Measurements from ENCODE around the gene FAM171A1.

Gene FAM171A1

DNA sequence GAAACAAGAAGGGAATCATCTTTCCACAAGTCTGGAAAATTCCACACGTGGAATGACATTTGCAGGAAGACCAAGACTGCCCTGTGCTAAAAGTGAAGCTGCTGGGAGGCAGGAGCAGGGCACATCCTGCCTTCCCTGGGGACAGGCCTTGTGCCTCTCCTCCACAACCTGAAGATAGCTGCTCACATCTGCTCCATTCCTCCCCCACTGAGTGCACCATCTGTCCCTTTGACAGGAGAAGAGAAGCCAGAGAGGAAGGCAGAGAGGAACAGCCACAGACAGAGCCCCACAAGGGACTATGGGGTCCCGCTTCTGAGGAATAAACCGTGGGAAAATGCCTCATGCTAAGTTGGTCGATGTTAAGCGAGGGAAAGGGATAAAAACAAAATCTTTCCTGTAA is 15.9 kb upstream of the FAM171A1 start:
- H2AFZ ChIP-seq (ENCODE audit: low read depth) = no peak overlapping the region
- H3K27me3 ChIP-seq (ENCODE audit: insufficient read depth, low read depth) = no peaks in the 10 kb centered on the region
- no peaks in the 10 kb centered on the region for H3K79me2 ChIP-seq (ENCODE audit: insufficient read depth, low read depth)
- H3K4me3 ChIP-seq (IDR thresholded peaks at IDR 0.05; ENCODE audit: insufficient read depth, low read depth, low read length) = no peak overlapping the region
- no peak overlapping the region for H3K9ac ChIP-seq
- no peaks in the 10 kb centered on the region for H4K20me1 ChIP-seq (ENCODE audit: insufficient read depth)
- H3K4me1 ChIP-seq (ENCODE audit: low read depth, poor library complexity, severe bottlenecking) = peaks cover 8% of the 10 kb centered on the region
- no peaks in the 10 kb centered on the region for H3K36me3 ChIP-seq (ENCODE audit: insufficient read depth)
- TF ChIP-seq, protein P1, sequence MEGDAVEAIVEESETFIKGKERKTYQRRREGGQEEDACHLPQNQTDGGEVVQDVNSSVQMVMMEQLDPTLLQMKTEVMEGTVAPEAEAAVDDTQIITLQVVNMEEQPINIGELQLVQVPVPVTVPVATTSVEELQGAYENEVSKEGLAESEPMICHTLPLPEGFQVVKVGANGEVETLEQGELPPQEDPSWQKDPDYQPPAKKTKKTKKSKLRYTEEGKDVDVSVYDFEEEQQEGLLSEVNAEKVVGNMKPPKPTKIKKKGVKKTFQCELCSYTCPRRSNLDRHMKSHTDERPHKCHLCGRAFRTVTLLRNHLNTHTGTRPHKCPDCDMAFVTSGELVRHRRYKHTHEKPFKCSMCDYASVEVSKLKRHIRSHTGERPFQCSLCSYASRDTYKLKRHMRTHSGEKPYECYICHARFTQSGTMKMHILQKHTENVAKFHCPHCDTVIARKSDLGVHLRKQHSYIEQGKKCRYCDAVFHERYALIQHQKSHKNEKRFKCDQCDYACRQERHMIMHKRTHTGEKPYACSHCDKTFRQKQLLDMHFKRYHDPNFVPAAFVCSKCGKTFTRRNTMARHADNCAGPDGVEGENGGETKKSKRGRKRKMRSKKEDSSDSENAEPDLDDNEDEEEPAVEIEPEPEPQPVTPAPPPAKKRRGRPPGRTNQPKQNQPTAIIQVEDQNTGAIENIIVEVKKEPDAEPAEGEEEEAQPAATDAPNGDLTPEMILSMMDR (conservative IDR thresholded peaks at IDR 0.05; ENCODE audit: low read depth, low read length) = no peak
- no peak overlapping the region for H3K27ac ChIP-seq
- H3K4me2 ChIP-seq = no peak overlapping the region

DNA sequence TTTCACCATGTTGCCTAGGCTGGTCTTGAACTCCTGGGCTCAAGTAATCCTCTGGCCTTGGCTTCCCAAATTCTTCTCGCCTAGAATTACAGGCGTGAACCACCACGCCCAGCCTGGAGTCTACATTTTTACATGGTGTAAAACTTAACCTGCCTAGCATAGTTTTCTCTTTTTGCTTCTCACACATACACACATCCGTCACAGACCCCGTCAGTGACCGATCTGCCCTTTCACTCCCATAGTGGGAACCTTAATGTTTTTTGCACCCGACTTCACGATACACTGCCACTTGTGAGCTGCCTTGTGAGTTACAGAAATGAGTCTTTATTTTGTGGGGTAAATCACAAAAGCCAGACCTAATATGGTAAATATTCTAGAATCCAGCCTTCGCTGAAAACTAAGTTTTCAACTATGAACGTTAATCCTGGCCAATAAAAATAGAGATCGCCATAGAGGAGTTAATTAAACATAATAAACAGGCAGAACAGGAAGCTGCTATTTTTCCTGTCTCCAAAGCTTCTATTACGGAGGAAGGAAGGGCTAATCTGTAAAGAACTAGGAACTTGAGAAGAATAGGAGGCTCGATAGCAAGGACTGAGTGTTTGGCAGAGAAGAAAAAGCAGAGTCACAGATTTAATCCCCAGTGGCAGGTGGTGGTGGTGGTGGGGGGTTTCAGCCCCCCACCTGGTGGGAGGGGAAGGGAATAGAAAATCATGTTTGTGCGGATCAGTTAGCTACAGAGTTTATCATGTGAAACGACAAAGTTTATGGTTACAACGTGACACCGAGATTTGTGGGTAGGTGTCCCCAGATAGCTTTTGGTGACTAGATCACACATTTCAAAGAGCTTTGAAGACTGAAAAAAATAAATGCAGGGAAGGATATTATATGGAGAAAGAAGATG is 14.7 kb upstream of the FAM171A1 start:
- TF ChIP-seq, protein P1 (conservative IDR thresholded peaks at IDR 0.05; ENCODE audit: low read depth, low read length) = no peak
- Histone ChIP-seq H3K36me3 (ENCODE audit: insufficient read depth) (no peaks in the 10 kb centered on the region), H3K4me1 (ENCODE audit: low read depth, poor library complexity, severe bottlenecking) (peaks cover 8% of the 10 kb centered on the region), H3K27ac (no peak overlapping the region), H2AFZ (ENCODE audit: low read depth) (no peak overlapping the region), H3K9ac (no peak overlapping the region), H3K4me3 (IDR thresholded peaks at IDR 0.05; ENCODE audit: insufficient read depth, low read depth, low read length) (no peak overlapping the region), H3K79me2 (ENCODE audit: insufficient read depth, low read depth) (no peaks in the 10 kb centered on the region), H4K20me1 (ENCODE audit: insufficient read depth) (no peaks in the 10 kb centered on the region), H3K4me2 (no peak overlapping the region), H3K27me3 (ENCODE audit: insufficient read depth, low read depth) (no peaks in the 10 kb centered on the region)

DNA sequence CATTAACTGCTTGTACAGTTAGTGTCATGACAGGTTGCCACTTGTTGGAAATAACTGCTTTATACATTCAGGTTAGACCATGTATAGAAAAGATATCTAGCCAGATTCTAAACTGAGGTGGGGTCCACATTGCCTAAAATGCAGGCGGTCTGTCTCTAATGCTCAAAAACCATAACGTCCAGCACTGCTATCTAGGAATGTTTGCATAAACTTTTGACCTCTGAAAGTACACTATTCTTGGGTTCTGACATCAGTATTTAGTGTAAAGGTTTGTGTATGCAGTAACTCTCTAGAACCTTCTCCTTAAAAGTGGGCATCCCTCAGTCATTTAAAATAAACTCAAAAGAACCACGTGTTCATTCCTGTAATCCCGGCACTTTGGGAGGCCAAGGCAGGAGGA is 10.3 kb upstream of the FAM171A1 start:
- H3K27ac ChIP-seq = no peak overlapping the region
- no peaks in the 10 kb centered on the region for H3K27me3 ChIP-seq (ENCODE audit: insufficient read depth, low read depth)
- H3K79me2 ChIP-seq (ENCODE audit: insufficient read depth, low read depth) = no peaks in the 10 kb centered on the region
- no peaks in the 10 kb centered on the region for H3K36me3 ChIP-seq (ENCODE audit: insufficient read depth)
- H2AFZ ChIP-seq (ENCODE audit: low read depth) = no peak overlapping the region
- H3K4me2 ChIP-seq = no peak overlapping the region
- no peak overlapping the region for H3K4me3 ChIP-seq (IDR thresholded peaks at IDR 0.05; ENCODE audit: insufficient read depth, low read depth, low read length)
- no peaks in the 10 kb centered on the region for H4K20me1 ChIP-seq (ENCODE audit: insufficient read depth)
- H3K4me1 ChIP-seq (ENCODE audit: low read depth, poor library complexity, severe bottlenecking) = peaks cover 8% of the 10 kb centered on the region
- H3K9ac ChIP-seq = no peak overlapping the region
- TF ChIP-seq, protein P1 (conservative IDR thresholded peaks at IDR 0.05; ENCODE audit: low read depth, low read length) = no peak

DNA sequence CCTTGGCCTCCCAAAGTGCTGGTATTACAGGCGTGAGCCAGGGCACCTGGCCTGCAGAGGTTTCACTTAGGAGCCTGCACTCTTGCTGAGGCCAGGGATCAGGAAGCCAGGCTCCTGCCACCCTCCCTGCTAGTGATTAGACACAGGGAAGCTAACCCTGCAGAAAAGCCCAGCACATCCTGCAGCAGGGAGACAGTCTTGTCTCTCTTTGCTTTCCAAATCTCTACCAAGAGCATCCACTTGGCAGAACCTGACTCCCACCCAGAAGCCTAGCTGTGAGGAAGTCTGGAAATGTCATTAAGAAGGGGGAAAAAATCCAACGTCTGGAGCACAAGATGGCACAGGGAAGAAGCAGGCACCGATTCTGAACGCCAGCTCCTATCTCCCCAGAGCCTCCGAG is 8.0 kb upstream of the FAM171A1 start:
- Histone ChIP-seq H3K36me3 (ENCODE audit: insufficient read depth) (no peaks in the 10 kb centered on the region), H3K4me2 (no peak overlapping the region), H4K20me1 (ENCODE audit: insufficient read depth) (no peaks in the 10 kb centered on the region), H3K4me1 (ENCODE audit: low read depth, poor library complexity, severe bottlenecking) (peaks cover 21% of the 10 kb centered on the region), H3K27ac (no peak overlapping the region), H3K9ac (no peak overlapping the region), H3K79me2 (ENCODE audit: insufficient read depth, low read depth) (no peaks in the 10 kb centered on the region), H3K4me3 (IDR thresholded peaks at IDR 0.05; ENCODE audit: insufficient read depth, low read depth, low read length) (no peak overlapping the region), H3K27me3 (ENCODE audit: insufficient read depth, low read depth) (no peaks in the 10 kb centered on the region), H2AFZ (ENCODE audit: low read depth) (no peak overlapping the region)
- TF ChIP-seq, protein P1 (conservative IDR thresholded peaks at IDR 0.05; ENCODE audit: low read depth, low read length) = no peak; the same call in 1 of the 2 replicates

Measured in KMS-11 (cell line).